Vagina (tissue), 2 donors: ENCODE measurements around the gene NID2.

Experiments
- POLR2A ChIP-seq, 2 donors: fragments of 450-650 bp; IDR thresholded peaks; one replicate each; pipeline ENCODE4 v1.6.1; 2017; ENCODE audit warnings: antibody characterized with exemption in 2 of 2, mild to moderate bottlenecking in 2 of 2, moderate library complexity in 2 of 2
- POLR2AphosphoS5 ChIP-seq, 2 donors: sonication (generic); formaldehyde crosslinking; IDR thresholded peaks; one replicate each; pipeline ENCODE4 v1.9.0; 2017; ENCODE audit warnings: antibody characterized with exemption in 2 of 2, mild to moderate bottlenecking in 2 of 2, low read depth in 1 of 2; ENCODE audit not compliant: insufficient read depth in 1 of 2
- TF ChIP-seq, protein P1 (sequence below), 3 experiments: fragments of 450-650 bp in 2 of 3; fragments of 200-600 bp in 1 of 3; sonication (generic) in 1 of 3; IDR thresholded peaks; one replicate each; pipeline ENCODE4 v1.5.1; 2017 to 2019; ENCODE audit warnings: antibody characterized with exemption in 3 of 3, mild to moderate bottlenecking in 2 of 3, moderate library complexity in 2 of 3

- TF ChIP-seq, protein P1, sequence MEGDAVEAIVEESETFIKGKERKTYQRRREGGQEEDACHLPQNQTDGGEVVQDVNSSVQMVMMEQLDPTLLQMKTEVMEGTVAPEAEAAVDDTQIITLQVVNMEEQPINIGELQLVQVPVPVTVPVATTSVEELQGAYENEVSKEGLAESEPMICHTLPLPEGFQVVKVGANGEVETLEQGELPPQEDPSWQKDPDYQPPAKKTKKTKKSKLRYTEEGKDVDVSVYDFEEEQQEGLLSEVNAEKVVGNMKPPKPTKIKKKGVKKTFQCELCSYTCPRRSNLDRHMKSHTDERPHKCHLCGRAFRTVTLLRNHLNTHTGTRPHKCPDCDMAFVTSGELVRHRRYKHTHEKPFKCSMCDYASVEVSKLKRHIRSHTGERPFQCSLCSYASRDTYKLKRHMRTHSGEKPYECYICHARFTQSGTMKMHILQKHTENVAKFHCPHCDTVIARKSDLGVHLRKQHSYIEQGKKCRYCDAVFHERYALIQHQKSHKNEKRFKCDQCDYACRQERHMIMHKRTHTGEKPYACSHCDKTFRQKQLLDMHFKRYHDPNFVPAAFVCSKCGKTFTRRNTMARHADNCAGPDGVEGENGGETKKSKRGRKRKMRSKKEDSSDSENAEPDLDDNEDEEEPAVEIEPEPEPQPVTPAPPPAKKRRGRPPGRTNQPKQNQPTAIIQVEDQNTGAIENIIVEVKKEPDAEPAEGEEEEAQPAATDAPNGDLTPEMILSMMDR (IDR thresholded peaks at IDR 0.05): no peak
- no peak for TF ChIP-seq POLR2A (IDR thresholded peaks at IDR 0.05)
- TF ChIP-seq POLR2AphosphoS5 (IDR thresholded peaks at IDR 0.05; ENCODE audit: insufficient read depth in 1 of 2, low read depth in 1 of 2): no peak
Observed at GRCh38 chr14:51967521-51967920, 101.3 kb downstream of the NID2 start.
